ENCODE results near the gene APOE. TPM values are rescaled to one million over a fixed set of nuclear protein-coding genes. Genes with fewer than 3 reads are reported as not detected.
A peak's percentile ranks its signal among the peaks of the same experiment; 100 is the strongest.
"Not testable (repeated sequence)": the region's sequence is repeated elsewhere in the genome, so short reads cannot be mapped to it uniquely, and the experiment has no call there.

APOE gene
- total RNA-seq, 2 donors from 2014 or later, result 43.5 to 67.4 TPM

- ATAC-seq; DNase-seq; intact Hi-C loops (cut with DNase I): not testable (repeated sequence)
Measured at GRCh38 chr19:44882619-44883397, 22.8 kb upstream of the APOE start.

- intact Hi-C loops (cut with DNase I), result no loop called here
- DNase-seq (no peak), ATAC-seq (no peak)
Measured at GRCh38 chr19:44883922-44884321, 21.7 kb upstream of the APOE start.

DNA sequence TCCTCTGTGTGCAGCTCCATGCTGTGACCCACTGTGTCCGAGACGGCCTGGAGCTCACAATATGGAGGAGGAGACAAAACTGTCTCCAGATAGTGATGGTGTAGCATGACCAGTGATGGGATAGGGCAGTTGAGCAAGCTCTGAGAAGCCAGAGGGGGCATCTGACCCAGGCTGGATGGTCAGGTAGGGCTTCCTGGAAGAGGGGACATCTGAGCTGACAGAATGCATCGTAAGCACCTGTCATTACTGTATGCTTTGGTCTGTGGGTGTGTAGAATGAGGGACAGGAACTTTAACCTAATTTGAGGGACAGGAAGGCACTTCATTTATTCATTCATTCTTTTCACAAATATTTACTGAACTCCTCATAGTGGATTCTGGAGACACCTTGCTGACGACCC lies 21.0 kb upstream of the APOE start:
- intact Hi-C loops (cut with DNase I), result no loop called here
- DNase-seq (no peak), ATAC-seq (no peak)

- no peak for ATAC-seq
- intact Hi-C loops (cut with DNase I), result no loop called here
Measured at GRCh38 chr19:44886141-44886540, 19.5 kb upstream of the APOE start.

GRCh38 chr19:44887648-44888047 lies 17.9 kb upstream of the APOE start:
- intact Hi-C loops (cut with DNase I), result no loop called here
- DNase-seq, result no peak
- no peak for ATAC-seq

More at GRCh38 chr19:44886141-44886540, 19.5 kb upstream of the APOE start:
- no peak for DNase-seq

- DNase-seq; ATAC-seq; intact Hi-C loops (cut with DNase I): not testable (repeated sequence)
Measured at GRCh38 chr19:44888335-44888734, 17.3 kb upstream of the APOE start.

GRCh38 chr19:44889830-44890365 lies 15.7 kb upstream of the APOE start:
- intact Hi-C loops (cut with DNase I), result no loop called here
- ATAC-seq (no peak), DNase-seq (no peak)

GRCh38 chr19:44890366-44891015 lies 15.1 kb upstream of the APOE start:
- ATAC-seq, result peak; percentile 93 to 95
- DNase-seq, result no peak

DNA sequence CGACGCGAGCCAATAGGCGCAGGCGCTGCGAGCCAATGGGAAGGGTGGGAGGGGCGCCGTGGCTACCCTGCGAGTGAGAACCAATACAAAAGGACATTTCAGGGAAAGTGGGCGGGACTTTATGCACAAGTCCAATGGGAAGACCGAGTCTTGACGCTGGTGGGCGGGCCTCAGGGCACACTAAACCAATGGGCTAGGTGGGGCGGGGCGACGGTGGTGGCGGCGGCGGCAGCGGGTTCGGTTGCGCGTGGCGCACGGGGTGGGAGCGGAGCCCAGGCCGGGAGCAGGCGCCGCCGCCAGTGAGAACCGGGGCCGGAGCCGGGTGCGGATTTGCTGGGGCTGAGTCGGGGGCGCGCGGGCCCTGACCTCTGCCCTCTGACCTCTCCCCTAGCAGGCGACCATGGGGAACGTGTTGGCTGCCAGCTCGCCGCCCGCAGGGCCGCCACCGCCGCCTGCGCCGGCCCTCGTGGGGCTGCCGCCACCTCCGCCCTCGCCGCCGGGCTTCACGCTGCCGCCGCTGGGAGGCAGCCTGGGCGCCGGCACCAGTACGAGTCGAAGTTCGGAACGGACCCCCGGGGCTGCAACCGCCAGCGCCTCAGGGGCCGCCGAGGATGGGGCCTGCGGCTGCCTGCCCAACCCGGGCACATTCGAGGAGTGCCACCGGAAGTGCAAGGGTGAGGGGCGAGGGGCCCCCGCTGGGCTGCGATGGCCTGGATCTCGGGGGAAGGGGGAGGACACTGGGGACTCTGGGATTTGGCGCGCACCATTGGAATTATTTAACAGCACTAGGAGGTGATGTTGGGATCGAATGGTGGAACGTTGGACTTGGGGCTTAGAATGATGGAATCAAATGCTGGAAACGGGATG lies 14.3 kb upstream of the APOE start, which contains the start of gene TOMM40:
TOMM40 (plus strand) TSS at position 239 of the 867 bp plus-strand sequence; CDS start at position 401, 162 bp downstream.
- DNase-seq (peak; percentile 100), ATAC-seq (no peak)
- intact Hi-C loops (cut with DNase I), result no loop called here

More at GRCh38 chr19:44890366-44891015, 15.1 kb upstream of the APOE start:
- intact Hi-C loops (cut with DNase I), result no loop called here

DNA sequence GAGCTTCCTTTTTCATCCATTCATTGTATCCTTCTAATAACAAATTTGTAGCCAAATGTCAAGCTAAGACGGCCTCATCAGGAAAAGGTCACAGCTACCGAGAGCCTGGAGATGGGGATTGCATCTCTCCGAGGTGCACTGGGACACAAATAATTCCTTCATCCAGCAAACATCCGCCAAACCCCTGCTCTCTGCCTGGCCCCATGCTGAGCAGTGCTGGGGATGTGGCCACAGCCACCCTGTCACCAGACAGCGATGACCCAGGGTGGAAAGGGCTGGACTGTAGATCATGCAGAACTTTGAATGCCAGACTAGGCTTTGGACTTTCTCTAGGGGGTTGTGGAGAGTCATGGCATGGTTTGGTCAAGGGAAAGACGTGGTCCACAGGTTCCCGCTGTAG lies 12.7 kb upstream of the APOE start:
- DNase-seq, result no peak
- ATAC-seq, result no peak
- intact Hi-C loops (cut with DNase I), result no loop called here

- DNase-seq (no peak), ATAC-seq (no peak)
- intact Hi-C loops (cut with DNase I), result no loop called here
Measured at GRCh38 chr19:44893332-44894051, 12.1 kb upstream of the APOE start.

- DNase-seq (no peak), ATAC-seq (no peak)
- intact Hi-C loops (cut with DNase I), result no loop called here
Measured at GRCh38 chr19:44894052-44894400, 11.6 kb upstream of the APOE start.

DNA sequence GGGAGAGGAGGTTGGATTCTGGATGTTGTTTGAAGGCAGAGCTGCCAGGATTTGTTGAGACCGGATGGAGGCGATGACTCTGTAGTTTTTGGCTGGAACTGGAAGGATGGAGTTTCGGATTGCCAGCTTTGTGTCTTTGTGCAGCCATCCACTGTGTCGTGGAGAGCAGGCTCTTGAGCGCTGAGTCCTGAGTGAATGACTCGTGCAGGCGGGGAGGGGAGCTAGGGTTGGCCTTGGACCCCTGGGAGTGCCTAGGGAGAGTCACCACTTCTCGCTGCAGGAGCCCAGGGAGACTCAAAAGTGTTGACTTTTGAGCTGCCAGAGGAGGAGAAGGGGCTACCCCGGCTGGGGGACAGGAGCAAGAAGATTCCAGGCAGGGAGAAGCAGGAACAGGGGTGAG lies 10.7 kb upstream of the APOE start:
- intact Hi-C loops (cut with DNase I), result no loop called here
- no peak for ATAC-seq
- no peak for DNase-seq

DNA sequence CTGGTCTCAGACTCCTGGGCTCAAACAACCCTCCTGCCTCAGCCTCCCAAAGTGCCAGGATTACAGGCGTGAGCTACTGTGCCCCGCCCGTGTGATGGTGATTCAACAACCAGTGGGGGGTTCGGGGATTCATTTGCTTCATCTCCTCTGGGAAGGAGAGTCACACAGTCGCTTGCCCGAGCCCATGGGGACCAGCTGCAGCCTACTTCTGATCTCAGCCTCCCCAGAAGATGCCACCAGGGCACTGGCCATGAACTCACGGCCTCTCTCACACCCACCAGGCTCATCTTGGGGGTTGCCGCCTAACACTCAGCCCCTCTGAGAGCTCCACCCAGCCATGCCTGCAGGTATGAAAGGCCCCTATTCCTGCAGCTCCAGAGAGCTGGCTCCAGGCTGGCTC lies 7.8 kb upstream of the APOE start:
- no peak for ATAC-seq
- no peak for DNase-seq
- intact Hi-C loops (cut with DNase I), result no loop called here

- intact Hi-C loops (cut with DNase I), result no loop called here
- DNase-seq, result no peak
- no peak for ATAC-seq
Measured at GRCh38 chr19:44900328-44901244, 5.0 kb upstream of the APOE start.

DNA sequence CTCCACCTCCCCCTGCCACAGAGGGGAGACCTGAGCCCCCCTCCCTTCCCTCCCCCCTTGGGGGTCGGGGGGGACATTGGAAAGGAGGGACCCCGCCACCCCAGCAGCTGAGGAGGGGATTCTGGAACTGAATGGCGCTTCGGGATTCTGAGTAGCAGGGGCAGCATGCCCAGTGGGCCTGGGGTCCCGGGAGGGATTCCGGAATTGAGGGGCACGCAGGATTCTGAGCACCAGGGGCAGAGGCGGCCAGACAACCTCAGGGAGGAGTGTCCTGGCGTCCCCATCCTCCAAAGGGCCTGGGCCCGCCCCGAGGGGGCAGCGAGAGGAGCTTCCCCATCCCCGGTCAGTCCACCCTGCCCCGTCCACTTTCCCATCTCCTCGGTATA lies 2.4 kb upstream of the APOE start:
- peak in 1 of 2 donors; percentile 4 for ATAC-seq
- intact Hi-C loops (cut with DNase I), result no loop called here
- DNase-seq, result no peak

DNA sequence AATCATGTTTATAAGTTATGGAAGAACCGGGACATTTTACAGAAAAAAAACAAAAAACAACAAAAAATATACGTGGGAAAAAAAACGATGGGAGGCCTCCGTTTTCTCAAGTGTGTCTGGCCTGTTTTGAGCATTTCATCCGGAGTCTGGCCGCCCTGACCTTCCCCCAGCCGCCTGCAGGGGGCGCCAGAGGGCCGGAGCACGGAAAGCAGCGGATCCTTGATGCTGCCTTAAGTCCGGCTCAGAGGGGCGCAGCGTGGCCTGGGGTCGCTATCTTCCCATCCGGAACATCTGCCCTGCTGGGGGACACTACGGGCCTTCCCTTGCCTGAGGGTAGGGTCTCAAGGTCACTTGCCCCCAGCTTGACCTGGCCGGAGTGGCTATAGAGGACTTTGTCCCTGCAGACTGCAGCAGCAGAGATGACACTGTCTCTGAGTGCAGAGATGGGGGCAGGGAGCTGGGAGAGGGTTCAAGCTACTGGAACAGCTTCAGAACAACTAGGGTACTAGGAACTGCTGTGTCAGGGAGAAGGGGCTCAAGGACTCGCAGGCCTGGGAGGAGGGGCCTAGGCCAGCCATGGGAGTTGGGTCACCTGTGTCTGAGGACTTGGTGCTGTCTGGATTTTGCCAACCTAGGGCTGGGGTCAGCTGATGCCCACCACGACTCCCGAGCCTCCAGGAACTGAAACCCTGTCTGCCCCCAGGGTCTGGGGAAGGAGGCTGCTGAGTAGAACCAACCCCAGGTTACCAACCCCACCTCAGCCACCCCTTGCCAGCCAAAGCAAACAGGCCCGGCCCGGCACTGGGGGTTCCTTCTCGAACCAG lies 1.8 kb upstream of the APOE start:
- intact Hi-C loops (cut with DNase I), result loop anchor here in 1 of 2 donors (2.0 kb wide), 1 partner anchor 47 kb away; no protein-coding TSS in a partner anchor
- ATAC-seq, result peak; percentile 70 to 72
- DNase-seq, result peak; percentile 68

All from left cardiac atrium (tissue), 4 donors.